IMR-90 (cell line): ENCODE data around the gene TCFL5.

Source experiments
- MAFK ChIP-seq: IDR thresholded peaks from 2 replicates; pipeline ENCODE4 v1.6.1; 2012; ENCODE audit warnings: low read depth, low read length, improper control_type of control experiment
- POLR2A ChIP-seq: IDR thresholded peaks from 2 replicates; pipeline ENCODE4 v1.6.1; 2012; ENCODE audit warnings: mild to moderate bottlenecking, low read depth, low read length
- TF ChIP-seq, protein P1 (sequence below): conservative IDR thresholded peaks from 2 replicates; pipeline ENCODE4 v1.5.1; 2012; ENCODE audit warnings: mild to moderate bottlenecking, low read depth, low read length, improper control_type of control experiment

DNA sequence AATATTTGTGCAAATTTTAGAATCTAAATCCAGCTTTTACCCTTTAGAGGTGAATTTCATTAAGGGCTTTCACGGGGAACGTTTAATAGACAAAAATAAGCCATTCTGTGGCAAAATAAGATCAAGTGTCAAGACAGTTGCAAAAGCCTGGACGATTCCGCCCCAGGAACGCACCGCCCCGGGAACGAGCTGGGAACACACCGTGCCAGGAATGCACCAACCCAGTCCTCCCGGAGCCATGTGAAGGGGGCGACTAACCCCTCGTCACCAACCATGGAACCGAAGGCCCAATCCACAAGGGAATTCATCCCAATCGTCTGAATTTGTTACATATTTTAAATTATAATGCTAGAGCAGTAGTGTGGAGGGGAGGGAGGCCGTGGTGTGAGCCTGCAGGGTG, 20.8 kb upstream of the TCFL5 start:
- TF ChIP-seq, protein P1, sequence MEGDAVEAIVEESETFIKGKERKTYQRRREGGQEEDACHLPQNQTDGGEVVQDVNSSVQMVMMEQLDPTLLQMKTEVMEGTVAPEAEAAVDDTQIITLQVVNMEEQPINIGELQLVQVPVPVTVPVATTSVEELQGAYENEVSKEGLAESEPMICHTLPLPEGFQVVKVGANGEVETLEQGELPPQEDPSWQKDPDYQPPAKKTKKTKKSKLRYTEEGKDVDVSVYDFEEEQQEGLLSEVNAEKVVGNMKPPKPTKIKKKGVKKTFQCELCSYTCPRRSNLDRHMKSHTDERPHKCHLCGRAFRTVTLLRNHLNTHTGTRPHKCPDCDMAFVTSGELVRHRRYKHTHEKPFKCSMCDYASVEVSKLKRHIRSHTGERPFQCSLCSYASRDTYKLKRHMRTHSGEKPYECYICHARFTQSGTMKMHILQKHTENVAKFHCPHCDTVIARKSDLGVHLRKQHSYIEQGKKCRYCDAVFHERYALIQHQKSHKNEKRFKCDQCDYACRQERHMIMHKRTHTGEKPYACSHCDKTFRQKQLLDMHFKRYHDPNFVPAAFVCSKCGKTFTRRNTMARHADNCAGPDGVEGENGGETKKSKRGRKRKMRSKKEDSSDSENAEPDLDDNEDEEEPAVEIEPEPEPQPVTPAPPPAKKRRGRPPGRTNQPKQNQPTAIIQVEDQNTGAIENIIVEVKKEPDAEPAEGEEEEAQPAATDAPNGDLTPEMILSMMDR = no peak
- TF ChIP-seq POLR2A (no peak), MAFK (no peak)
